GM18499 (cell line): ENCODE measurements around the gene ERMARD.

ENCODE experiments used
- ATAC-seq: cut with Tn5 transposase; IDR thresholded peaks from one replicate; pipeline ENCODE4 v1.9.1; 2021; ENCODE audit warnings: moderate number of reproducible peaks; ENCODE audit not compliant: insufficient read depth, unreplicated experiment

ERMARD gene

GRCh38 chr6:169751242-169752073, at the start of gene ERMARD, which contains the start of gene DYNLT2:
Gene ERMARD, plus strand, starts transcription at chr6:169751622. Its CDS starts 36 bp downstream, at chr6:169751658.
Gene DYNLT2, minus strand, starts transcription at chr6:169751572. Its CDS starts 114 bp downstream, at chr6:169751458.
- ATAC-seq, result peak; percentile 59

DNA sequence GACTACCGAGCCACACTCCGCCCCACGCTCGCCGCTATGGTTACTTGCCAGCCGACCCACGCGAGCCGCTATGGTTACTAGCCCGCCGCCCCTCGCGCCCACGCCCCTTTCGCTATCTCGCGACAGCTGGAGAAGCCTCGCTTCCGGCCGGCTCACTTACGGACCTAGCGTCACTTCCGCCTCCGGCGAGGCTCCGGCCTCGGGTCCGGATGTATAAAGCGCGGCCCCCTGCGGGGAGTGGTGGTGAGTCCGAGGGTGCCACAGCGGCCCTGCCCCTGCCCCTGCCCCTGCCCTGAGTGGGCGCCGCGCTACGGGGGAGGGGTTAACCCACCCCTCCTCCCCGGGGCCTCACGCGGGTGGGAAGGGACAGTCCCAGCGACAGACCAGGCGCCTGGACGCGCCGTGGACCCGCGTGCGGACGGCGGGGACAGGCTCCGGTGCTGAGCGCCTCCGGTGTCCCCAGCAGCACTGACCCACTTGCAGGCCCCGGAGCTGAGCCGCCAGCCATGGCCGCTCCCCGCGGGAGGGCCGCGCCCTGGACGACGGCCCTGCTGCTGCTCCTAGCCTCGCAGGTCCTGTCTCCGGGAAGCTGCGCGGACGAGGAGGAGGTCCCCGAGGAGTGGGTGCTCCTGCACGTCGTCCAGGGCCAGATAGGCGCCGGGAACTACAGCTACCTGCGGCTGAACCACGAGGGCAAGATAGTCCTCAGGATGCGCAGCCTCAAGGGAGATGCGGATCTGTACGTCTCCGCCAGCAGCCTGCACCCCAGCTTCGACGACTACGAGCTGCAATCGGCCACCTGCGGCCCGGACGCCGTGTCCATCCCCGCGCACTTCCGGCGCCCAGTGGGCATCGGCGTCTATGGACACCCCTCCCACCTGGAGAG, 49.2 kb upstream of the ERMARD start, which contains the start of the genes C6orf120 and WDR27:
Gene C6orf120 (plus strand): TSS at position 173 of the 886 bp plus-strand sequence. CDS start 334 bp downstream, at position 507.
Gene WDR27 (minus strand): TSS at position 76 of the 886 bp plus-strand sequence. CDS start 13,024 bp downstream, outside the sequence.
- ATAC-seq, result peak; percentile 82

GRCh38 chr6:169702840-169703246, 48.6 kb upstream of the ERMARD start:
- ATAC-seq, result no peak

DNA sequence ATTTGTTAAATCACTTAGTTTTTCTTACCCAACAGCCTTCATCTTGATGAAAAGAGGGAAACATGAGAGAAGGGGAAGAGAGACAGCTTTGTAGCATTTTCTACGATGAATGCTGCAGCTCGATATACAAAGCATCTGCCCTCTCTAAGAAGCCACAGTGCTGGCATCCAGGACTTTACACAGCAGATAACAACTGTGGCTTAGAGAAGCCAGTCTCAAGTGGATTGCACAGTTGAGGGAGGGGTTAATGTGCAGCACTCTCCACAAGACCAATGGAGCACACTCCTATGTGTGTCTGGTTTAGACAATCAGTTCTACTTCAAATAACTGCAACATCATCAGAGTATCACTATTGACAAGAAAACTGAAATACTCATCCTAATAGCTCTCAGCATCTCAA, 43.6 kb upstream of the ERMARD start:
- no peak for ATAC-seq

GRCh38 chr6:169709293-169709692, 42.1 kb upstream of the ERMARD start:
- no peak for ATAC-seq

GRCh38 chr6:169710009-169710408, 41.4 kb upstream of the ERMARD start:
- no peak for ATAC-seq

DNA sequence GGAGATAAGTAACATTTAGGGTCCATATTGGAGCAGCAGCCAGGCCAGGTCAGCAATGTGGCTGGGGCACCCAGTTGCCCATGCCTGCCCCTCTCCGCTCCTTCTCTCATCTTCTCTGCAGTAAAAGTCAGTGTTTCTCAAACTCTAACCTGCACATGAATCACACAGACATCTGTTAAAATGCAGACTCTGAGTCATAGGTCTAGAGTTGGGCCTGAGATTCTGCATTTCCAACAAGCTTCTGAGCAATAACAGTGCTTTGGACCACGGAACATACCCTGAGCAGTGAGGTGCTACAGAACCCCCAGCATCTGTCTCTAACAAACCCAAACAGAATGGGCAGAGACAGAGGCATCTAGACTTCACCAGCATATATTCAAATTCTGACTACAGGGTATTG, 37.2 kb upstream of the ERMARD start:
- ATAC-seq, result no peak

DNA sequence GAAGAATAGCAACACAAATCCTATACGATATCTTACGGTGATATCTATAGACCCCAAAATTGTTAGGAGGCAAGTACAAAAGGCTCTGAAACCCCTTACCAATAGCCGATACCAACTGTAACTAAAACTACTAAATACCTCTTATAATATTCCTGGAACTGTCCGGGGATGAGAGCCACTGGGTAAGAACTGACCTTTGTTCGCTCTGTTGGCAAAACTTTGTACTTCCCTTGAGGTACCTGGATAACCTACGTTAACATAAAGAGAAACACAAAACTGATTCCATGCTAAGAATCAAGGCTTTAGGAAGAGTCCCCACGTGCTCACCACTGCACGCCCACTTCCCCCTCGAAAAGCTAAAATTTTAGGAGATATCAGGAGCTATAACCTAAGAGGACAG, 36.8 kb upstream of the ERMARD start:
- no peak for ATAC-seq

DNA sequence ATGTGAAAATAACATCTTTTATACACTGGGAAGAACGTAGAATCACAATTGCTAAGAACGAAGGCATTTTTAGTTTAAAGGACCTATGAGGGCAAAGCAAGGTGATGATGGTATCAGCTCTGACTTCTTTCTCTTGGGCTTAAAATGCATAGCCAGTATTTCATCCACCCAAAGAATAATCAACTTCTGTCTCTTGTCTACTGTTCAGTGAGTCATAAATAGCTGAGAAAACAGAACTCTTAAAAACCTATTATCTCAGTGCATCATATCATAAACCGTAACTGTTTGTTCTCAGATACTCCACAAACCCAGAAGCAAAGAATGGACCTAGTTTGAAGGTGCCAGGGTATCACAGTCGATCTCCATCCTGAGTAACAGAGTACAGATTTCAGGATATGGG, 32.3 kb upstream of the ERMARD start:
- ATAC-seq, result no peak

DNA sequence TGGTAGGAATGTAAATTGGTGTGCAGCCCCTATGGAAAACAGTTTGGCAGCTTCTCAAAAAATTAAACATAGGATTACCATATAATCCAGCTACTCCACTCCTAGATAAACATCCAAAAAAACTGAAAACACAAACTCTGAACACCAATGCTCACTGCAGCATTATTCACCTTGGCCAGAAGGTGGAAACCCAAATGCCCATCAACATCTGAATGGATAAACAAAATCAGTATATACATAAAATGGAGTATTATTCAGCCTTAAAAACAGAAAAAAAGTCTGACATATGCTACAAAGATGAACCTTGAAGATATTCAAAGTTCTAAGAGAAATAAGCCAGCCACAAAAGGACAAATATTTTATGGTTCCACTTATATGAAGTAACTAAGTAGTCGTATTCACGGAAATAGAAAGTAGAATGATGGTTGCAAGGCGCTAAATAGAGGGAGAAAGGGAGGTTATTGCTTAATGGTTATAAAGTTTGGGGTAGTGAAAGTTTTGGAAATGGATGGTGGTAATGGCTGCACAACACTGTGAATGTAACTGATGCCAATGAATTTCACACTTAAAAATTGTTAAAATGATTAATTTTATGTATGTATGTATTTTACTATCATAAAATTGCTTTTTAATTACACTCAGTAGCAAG, 31.1 kb upstream of the ERMARD start:
- ATAC-seq, result no peak

DNA sequence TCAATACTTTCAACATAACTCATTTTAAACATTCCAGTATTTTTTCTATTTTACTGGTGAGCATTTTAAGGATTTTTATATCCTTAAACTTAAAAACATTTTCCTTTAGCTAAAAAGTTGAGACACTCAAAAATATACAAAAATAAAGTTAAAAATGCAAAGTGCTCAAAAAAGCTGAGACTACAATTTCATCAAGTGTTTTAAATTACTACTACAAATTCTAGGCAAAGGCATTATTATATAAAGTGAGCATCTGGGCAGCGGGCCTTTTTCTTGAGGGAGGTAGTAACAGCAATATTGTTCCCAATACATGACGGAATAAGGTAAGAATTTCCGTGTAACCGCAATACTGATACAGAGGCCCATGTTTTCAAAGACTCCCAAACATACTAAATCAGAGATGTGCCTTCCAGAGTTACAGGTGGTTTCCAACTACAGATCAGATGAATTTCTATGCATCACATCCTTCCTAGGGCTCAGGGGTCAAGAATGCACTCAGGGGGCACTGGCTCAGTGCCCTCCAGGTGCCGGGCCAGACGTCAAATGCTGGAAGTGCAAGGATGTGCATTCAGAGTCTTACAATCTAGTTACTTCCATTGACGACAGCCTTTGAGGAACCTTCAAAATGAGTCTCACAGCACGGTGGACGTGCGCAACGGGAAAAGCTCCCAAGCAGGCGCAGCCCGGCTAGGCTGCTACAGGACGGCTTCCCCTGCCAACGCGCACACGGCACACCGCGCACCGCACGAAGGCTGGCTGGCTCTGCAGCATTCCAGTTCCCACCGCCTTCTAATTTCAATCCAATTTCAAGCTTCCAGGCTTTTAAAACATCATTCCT, 28.8 kb upstream of the ERMARD start:
- no peak for ATAC-seq

GRCh38 chr6:169723200-169723909, 28.1 kb upstream of the ERMARD start:
- no peak for ATAC-seq

- ATAC-seq, result no peak
Measured at GRCh38 chr6:169723991-169724493, 27.4 kb upstream of the ERMARD start.

GRCh38 chr6:169724494-169725124, 26.8 kb upstream of the ERMARD start, which contains the start of gene PHF10:
Gene PHF10, minus strand, starts transcription at chr6:169724500. Its CDS starts 569 bp downstream, at chr6:169723931.
- ATAC-seq, result no peak

DNA sequence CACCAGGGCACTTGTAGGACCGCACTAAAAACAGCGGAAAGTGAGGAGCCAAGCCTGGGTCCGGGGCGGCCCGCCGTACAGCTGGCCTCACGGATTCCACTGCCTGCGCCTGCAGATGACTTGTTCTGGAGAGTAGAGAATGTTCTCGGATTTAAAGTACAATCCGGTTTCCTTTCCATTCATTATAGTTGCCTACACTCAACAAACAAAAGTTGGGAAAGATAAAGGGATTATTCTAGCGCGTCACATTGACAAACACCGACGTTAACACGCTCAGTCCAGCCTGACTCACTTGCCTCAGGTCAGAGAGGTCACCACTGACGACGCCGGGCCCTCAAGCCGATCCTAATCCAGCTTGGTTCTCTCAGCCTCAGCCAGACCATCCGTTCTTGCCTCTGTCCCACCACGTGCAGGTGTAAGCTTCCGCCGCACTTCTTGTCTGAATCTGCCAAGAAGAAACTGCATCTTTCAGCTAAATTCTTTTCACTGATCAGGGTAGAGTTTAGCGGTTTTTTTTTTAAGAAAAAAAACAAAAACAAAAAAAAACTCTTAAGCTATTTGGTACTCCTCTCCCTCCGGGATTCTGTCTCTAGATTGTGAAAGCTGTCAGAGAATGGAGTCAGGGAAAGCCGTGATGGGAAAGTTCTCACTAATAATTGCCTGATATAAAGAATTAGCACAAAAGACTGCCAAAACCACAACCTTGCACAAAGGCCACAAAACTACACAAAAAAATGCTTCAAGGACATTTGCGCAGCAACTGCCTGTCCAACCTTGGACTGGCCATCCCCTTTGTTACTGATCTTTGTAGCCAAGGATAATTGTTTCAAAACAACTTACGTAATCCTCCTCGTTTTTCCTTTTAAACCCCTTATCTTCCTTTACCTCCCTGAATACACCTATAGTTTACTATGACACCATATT, 26.0 kb upstream of the ERMARD start:
- ATAC-seq, result no peak

- ATAC-seq, result no peak
Measured at GRCh38 chr6:169726049-169726400, 25.4 kb upstream of the ERMARD start.

- no peak for ATAC-seq
Measured at GRCh38 chr6:169726963-169727362, 24.5 kb upstream of the ERMARD start.
